HG03095 (cell line): ENCODE data around the gene SLFN12L.
"Not testable (repeated sequence)": the region's sequence is repeated elsewhere in the genome, so short reads cannot be mapped to it uniquely, and the experiment has no call there.

Experiments
- ATAC-seq: cut with Tn5 transposase; IDR thresholded peaks from one replicate; pipeline ENCODE4 v1.9.1; 2021; ENCODE audit warnings: moderate library complexity; ENCODE audit not compliant: unreplicated experiment

The SLFN12L gene

GRCh38 chr17:35543856-35544255, 6.4 kb upstream of the SLFN12L start:
- ATAC-seq, result no peak

DNA sequence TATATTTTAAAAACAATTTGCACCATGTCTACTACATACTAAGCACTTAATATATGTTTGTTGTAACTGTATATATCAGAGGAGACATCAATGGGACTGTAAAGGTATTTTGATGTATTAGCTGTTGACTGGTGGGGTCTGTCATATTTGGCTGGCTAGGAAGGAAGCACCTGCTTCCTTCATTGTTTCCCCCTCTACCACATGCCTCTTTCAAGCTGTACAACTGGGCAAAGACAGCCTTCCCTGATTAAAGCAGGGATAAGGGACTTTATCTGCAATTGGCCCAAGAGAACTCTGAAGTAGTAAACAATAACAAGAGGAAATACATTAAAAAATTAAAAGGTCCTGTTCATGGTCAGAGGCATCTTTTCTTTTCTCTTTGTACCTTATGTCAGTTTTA, 5.5 kb upstream of the SLFN12L start:
- ATAC-seq, result no peak

GRCh38 chr17:35541434-35541833, 4.0 kb upstream of the SLFN12L start:
- no peak for ATAC-seq

- no peak for ATAC-seq
Measured at GRCh38 chr17:35540589-35541404, 3.3 kb upstream of the SLFN12L start.

GRCh38 chr17:35539659-35540026, 2.2 kb upstream of the SLFN12L start:
- ATAC-seq, result no peak

DNA sequence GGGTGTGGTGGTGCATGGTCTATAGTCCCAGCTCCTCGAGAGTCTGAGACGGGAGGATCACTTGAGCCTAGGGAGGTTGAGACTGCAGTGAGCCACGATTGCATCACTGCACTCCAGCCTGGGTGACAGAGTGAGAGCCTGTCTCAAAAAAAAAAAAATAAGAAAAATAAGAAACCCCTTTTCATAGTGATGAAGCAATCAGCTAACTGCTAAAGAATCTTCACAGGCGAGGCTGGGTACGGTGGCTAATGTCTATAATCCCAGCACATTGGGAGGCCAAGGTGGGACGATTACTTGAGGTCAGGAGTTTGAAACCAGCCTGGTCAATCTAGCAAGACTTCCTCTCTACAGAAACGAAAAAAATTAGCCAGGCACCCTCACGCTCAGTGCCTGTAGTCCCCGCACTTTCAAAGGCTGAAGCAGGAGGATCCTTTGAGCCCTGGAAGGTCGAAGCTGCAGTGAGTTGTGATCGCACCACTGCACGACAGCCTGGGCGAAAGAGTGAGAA, 760 bp downstream of the SLFN12L start:
- ATAC-seq, result no peak

GRCh38 chr17:35535406-35535805, 2.1 kb downstream of the SLFN12L start:
- ATAC-seq, result not testable (repeated sequence)

DNA sequence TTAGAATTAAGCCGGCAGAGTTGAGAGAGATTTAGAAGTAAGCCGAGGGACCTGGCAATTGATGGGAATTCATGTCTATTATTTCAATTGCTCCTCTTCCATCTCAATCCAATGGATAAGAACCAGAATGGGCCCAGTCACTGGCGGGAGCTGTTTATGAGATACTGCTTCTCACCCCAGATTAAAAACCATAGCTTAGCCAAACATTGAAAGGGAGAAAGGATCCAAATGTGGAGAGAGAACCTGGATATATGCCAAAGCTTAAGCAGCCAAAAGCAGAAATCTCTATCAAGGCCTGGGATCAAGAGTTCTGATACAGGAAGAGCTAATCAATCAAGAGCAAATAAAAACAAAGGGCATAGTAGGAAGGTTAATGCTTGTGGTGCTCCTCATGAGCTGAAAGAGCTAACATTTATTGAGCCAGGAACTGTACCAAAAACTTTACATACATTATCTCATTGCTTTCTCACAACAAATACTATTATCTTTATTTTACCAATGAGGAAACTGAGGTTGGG, 2.8 kb downstream of the SLFN12L start:
- ATAC-seq, result no peak

DNA sequence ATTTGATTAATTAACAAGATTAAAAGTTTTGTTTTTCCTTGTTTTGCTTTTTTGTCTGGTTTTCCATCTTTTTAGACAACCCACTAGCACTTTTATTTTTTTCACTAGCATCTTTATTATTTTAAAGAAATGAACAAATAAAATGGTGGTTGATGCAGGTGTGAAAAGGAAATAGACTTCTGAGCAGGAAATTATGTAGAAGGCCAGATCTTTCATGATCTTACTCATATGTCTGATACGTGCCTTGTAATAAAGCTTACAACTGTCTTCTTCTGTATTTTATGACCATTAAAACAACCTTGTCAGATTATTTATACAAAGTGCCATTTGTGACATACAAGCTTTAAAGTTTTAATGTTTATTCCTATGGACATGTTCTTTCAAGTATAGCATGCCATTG, 6.3 kb downstream of the SLFN12L start:
- no peak for ATAC-seq

- no peak for ATAC-seq
Measured at GRCh38 chr17:35529866-35530265, 7.6 kb downstream of the SLFN12L start.

GRCh38 chr17:35529326-35529725, 8.2 kb downstream of the SLFN12L start:
- not testable (repeated sequence) for ATAC-seq

- ATAC-seq, result no peak
Measured at GRCh38 chr17:35523296-35523695, 14.2 kb downstream of the SLFN12L start.

DNA sequence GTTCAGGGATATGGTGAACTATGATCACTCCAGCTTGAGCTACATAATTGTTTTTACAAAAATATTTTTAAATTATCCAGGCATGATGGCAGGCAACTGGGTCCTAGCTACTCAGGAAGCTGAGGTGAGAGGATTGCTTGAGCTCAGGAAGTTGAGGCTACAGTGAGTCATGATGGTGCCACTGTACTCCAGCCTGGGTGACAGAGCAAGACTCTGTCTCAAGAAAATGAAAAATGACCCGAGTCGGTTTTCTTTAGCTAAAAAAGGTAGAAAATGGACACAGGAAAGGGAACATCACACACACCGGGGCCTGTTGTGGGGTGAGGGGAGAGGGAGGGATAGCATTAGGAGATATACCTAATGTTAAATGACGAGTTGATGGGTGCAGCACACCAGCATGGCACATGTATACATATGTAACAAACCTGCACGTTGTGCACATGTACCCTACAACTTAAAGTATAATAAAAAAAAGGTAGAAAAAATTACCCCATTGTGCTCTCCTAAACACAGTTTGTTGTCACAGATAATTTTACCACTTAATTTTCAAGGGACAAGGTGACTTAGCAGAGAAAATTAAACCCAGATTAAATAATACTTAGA, 15.7 kb downstream of the SLFN12L start:
- not testable (repeated sequence) for ATAC-seq

GRCh38 chr17:35521150-35521549, 16.3 kb downstream of the SLFN12L start:
- ATAC-seq, result no peak

DNA sequence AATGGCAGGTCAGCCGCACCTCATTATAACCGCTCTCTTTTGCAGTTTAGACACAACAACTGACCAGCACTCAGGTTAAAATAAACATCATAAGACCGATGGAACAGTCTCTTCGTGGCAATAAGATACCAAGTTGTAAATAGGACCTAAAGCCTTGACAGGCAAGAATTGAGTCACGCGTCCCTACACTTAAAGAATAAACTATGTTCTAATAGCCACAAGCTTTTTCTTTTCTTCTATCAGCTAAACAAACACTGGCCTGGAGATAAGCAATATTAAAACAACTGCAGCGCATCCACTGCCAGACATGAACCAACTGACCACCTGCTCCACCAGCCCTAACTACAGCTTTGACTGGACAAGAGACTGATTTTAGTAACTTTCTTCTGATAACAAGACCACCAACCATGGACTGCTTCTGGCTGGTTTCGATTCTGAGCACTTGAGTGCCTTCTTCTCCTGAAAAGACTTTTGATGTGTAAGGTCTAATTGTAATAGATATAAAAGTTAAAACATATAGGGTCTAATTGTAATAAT, 17.5 kb downstream of the SLFN12L start:
- ATAC-seq, result no peak

GRCh38 chr17:35519439-35519838, 18.0 kb downstream of the SLFN12L start:
- ATAC-seq, result no peak

DNA sequence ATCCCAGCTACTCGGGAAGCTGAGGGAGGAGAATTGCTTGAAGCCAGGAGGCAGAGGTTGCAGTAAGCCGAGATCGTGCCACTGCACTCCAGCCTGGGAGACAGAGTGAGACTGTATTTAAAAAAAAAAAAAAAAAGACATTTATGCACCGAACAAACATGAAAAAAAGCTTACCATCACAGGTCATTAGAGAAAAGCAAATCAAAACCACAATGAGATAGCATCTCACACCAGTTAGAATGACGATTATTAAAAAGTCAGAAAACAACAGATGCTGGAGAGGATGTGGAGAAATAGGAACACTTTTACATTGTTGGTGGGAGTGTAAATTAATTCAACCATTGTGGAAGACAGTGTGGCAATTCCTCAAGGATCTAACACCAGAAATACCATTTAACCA, 19.0 kb downstream of the SLFN12L start:
- ATAC-seq, result not testable (repeated sequence)

GRCh38 chr17:35515027-35515426, 22.5 kb downstream of the SLFN12L start:
- no peak for ATAC-seq

- no peak for ATAC-seq
Measured at GRCh38 chr17:35514564-35514963, 22.9 kb downstream of the SLFN12L start.

DNA sequence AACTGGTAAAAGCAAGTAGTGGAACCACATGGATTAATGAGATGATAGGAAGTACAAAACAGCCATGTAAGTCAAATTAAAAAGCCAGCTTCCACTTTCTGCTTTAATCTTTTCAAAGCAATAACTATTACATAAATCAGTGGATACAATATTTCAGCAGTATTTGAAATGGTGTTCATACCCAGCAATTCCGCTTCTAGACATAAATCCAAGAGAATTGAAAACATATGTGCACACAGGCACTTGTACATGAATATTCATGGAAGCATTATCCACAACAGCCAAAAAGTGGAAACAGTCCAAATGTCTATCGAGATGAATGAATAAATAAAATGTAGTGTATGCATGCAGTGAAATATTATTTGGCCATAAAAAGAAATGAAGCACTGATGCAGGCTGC, 27.4 kb downstream of the SLFN12L start:
- ATAC-seq, result no peak

DNA sequence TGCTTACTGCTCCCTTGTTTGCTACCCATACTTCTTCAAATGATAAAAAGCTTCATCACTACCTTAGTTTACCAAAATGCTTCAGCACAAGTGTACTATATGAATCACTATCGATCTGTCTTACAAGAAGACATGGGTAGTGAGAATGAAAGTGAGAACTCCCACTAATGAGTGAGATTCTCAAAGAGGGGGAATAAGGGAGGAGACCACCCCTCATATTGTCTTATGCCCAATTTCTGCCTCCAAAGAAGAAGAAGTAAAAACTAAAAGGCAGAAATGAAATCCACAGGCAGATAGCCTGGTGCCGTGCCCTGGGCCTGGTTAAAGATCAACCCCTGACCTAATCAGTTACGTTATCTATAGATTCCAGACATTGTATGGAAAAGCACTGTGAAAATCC, 29.8 kb downstream of the SLFN12L start:
- not testable (repeated sequence) for ATAC-seq

- ATAC-seq, result no peak
Measured at GRCh38 chr17:35499548-35499947, 37.9 kb downstream of the SLFN12L start.
